Measurements from ENCODE around the gene DCDC2B.

The DCDC2B gene

GRCh38 chr1:32208469-32208868, 420 bp upstream of the DCDC2B start:
- Histone ChIP-seq H3K27me3 (ENCODE audit: low read depth, low read length) (no peaks in the 10 kb centered on the region), H3K4me2 (ENCODE audit: low read length) (no peak overlapping the region), H4K20me1 (ENCODE audit: insufficient read depth, low read length) (no peaks in the 10 kb centered on the region), H3K79me2 (ENCODE audit: low read length) (peaks cover 3% of the 10 kb centered on the region; the same call in 1 of the 2 replicates), H3K9ac (ENCODE audit: low read length) (no peak overlapping the region), H3K36me3 (replicated peaks; ENCODE audit: low read depth, low read length) (peaks cover 23% of the 10 kb centered on the region), H3K4me3 (ENCODE audit: low read length) (no peak overlapping the region), H3K9me3 (ENCODE audit: insufficient read depth, low read length) (no peaks in the 10 kb centered on the region), H2AFZ (ENCODE audit: low read depth, low read length) (no peak overlapping the region), H3K4me1 (ENCODE audit: low read length) (peaks cover 30% of the 10 kb centered on the region), H3K27ac (ENCODE audit: low read length) (no peak overlapping the region)
- TF ChIP-seq CTCF (IDR thresholded peaks at IDR 0.05; ENCODE audit: low read depth, low read length), result no peak
- TF ChIP-seq EZH2phosphoT487 (IDR thresholded peaks at IDR 0.05; ENCODE audit: low read depth), result no peak

- H3K27me3 ChIP-seq (ENCODE audit: low read depth, low read length), result no peaks in the 10 kb centered on the region
- no peak overlapping the region for H3K27ac ChIP-seq (ENCODE audit: low read length)
- H4K20me1 ChIP-seq (ENCODE audit: insufficient read depth, low read length), result no peaks in the 10 kb centered on the region
- TF ChIP-seq EZH2phosphoT487 (IDR thresholded peaks at IDR 0.05; ENCODE audit: low read depth), result no peak
- TF ChIP-seq CTCF (IDR thresholded peaks at IDR 0.05; ENCODE audit: low read depth, low read length), result peak; percentile 72
- no peak overlapping the region for H3K9ac ChIP-seq (ENCODE audit: low read length)
- H3K4me2 ChIP-seq (ENCODE audit: low read length), result no peak overlapping the region
- no peak overlapping the region for H3K4me3 ChIP-seq (ENCODE audit: low read length)
- H3K9me3 ChIP-seq (ENCODE audit: insufficient read depth, low read length), result no peaks in the 10 kb centered on the region
- H3K4me1 ChIP-seq (ENCODE audit: low read length), result peaks cover 5% of the 10 kb centered on the region; the same call in 1 of the 2 replicates
- H3K79me2 ChIP-seq (ENCODE audit: low read length), result no peaks in the 10 kb centered on the region
- H3K36me3 ChIP-seq (replicated peaks; ENCODE audit: low read depth, low read length), result no peaks in the 10 kb centered on the region
- no peak overlapping the region for H2AFZ ChIP-seq (ENCODE audit: low read depth, low read length)
Measured at GRCh38 chr1:32215629-32216480, 7.0 kb downstream of the DCDC2B start.

- no peak overlapping the region for H3K4me3 ChIP-seq (ENCODE audit: low read length)
- TF ChIP-seq CTCF (IDR thresholded peaks at IDR 0.05; ENCODE audit: low read depth, low read length) (no peak), EZH2phosphoT487 (IDR thresholded peaks at IDR 0.05; ENCODE audit: low read depth) (no peak)
- no peaks in the 10 kb centered on the region for H3K36me3 ChIP-seq (replicated peaks; ENCODE audit: low read depth, low read length)
- H3K9ac ChIP-seq (ENCODE audit: low read length), result no peak overlapping the region
- no peak overlapping the region for H3K4me2 ChIP-seq (ENCODE audit: low read length)
- H3K27me3 ChIP-seq (ENCODE audit: low read depth, low read length), result no peaks in the 10 kb centered on the region
- H3K27ac ChIP-seq (ENCODE audit: low read length), result no peak overlapping the region
- H3K79me2 ChIP-seq (ENCODE audit: low read length), result no peaks in the 10 kb centered on the region
- H3K4me1 ChIP-seq (ENCODE audit: low read length), result peaks cover 12% of the 10 kb centered on the region
- H4K20me1 ChIP-seq (ENCODE audit: insufficient read depth, low read length), result no peaks in the 10 kb centered on the region
- no peak overlapping the region for H2AFZ ChIP-seq (ENCODE audit: low read depth, low read length)
- H3K9me3 ChIP-seq (ENCODE audit: insufficient read depth, low read length), result no peaks in the 10 kb centered on the region
Measured at GRCh38 chr1:32216566-32216965, 7.7 kb downstream of the DCDC2B start.

- H3K4me2 ChIP-seq (ENCODE audit: low read length), result no peak overlapping the region
- H3K4me3 ChIP-seq (ENCODE audit: low read length), result no peak overlapping the region
- no peaks in the 10 kb centered on the region for H3K27me3 ChIP-seq (ENCODE audit: low read depth, low read length)
- H3K79me2 ChIP-seq (ENCODE audit: low read length), result peaks cover 18% of the 10 kb centered on the region
- H2AFZ ChIP-seq (ENCODE audit: low read depth, low read length), result no peak overlapping the region
- no peaks in the 10 kb centered on the region for H4K20me1 ChIP-seq (ENCODE audit: insufficient read depth, low read length)
- H3K9me3 ChIP-seq (ENCODE audit: insufficient read depth, low read length), result no peaks in the 10 kb centered on the region
- peaks cover 11% of the 10 kb centered on the region for H3K4me1 ChIP-seq (ENCODE audit: low read length)
- no peak for TF ChIP-seq EZH2phosphoT487 (IDR thresholded peaks at IDR 0.05; ENCODE audit: low read depth)
- no peak for TF ChIP-seq CTCF (IDR thresholded peaks at IDR 0.05; ENCODE audit: low read depth, low read length)
- H3K9ac ChIP-seq (ENCODE audit: low read length), result no peak overlapping the region
- no peak overlapping the region for H3K27ac ChIP-seq (ENCODE audit: low read length)
- no peaks in the 10 kb centered on the region for H3K36me3 ChIP-seq (replicated peaks; ENCODE audit: low read depth, low read length)
Measured at GRCh38 chr1:32219022-32219421, 10.1 kb downstream of the DCDC2B start.
